Measurements from ENCODE around the gene CCDC40. TPM values are rescaled to one million over a fixed set of nuclear protein-coding genes. Genes with fewer than 3 reads are reported as not detected.

The CCDC40 gene
- total RNA-seq, 3 donors from 2014 or later: 7.4 to 11.8 (median 11.6) TPM

GRCh38 chr17:80114758-80115157 is 78.3 kb downstream of the CCDC40 start:
- Histone ChIP-seq H3K4me3 (no peak overlapping the region), H3K36me3 (no peaks in the 10 kb centered on the region), H3K4me1 (no peaks in the 10 kb centered on the region), H3K27ac (no peak overlapping the region), H3K9me3 (no peaks in the 10 kb centered on the region), H3K27me3 (no peaks in the 10 kb centered on the region)
- no peak for DNase-seq (ENCODE audit: low spot score in 2 of 2)
- intact Hi-C loops (cut with DNase I; ENCODE audit: low total_unique reads): no loop called here
- TF ChIP-seq POLR2A (IDR thresholded peaks at IDR 0.05) (no peak), POLR2AphosphoS5 (IDR thresholded peaks at IDR 0.05) (no peak)
- TF ChIP-seq, protein P1, sequence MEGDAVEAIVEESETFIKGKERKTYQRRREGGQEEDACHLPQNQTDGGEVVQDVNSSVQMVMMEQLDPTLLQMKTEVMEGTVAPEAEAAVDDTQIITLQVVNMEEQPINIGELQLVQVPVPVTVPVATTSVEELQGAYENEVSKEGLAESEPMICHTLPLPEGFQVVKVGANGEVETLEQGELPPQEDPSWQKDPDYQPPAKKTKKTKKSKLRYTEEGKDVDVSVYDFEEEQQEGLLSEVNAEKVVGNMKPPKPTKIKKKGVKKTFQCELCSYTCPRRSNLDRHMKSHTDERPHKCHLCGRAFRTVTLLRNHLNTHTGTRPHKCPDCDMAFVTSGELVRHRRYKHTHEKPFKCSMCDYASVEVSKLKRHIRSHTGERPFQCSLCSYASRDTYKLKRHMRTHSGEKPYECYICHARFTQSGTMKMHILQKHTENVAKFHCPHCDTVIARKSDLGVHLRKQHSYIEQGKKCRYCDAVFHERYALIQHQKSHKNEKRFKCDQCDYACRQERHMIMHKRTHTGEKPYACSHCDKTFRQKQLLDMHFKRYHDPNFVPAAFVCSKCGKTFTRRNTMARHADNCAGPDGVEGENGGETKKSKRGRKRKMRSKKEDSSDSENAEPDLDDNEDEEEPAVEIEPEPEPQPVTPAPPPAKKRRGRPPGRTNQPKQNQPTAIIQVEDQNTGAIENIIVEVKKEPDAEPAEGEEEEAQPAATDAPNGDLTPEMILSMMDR (IDR thresholded peaks at IDR 0.05): no peak

- H3K4me3 ChIP-seq: no peak overlapping the region
- intact Hi-C loops (cut with DNase I; ENCODE audit: low total_unique reads): no loop called here
- TF ChIP-seq POLR2A (IDR thresholded peaks at IDR 0.05) (no peak), POLR2AphosphoS5 (IDR thresholded peaks at IDR 0.05) (no peak)
- TF ChIP-seq, protein P1 (IDR thresholded peaks at IDR 0.05): no peak
- H3K27ac ChIP-seq: no peak overlapping the region
- no peaks in the 10 kb centered on the region for H3K27me3 ChIP-seq
- H3K9me3 ChIP-seq: no peaks in the 10 kb centered on the region
- H3K4me1 ChIP-seq: no peaks in the 10 kb centered on the region
- DNase-seq (ENCODE audit: low spot score in 2 of 2): no peak
- H3K36me3 ChIP-seq: no peaks in the 10 kb centered on the region
Measured at GRCh38 chr17:80115159-80115558, 78.7 kb downstream of the CCDC40 start.

- DNase-seq (ENCODE audit: low spot score in 2 of 2): no peak
- no peak overlapping the region for H3K4me3 ChIP-seq
- H3K36me3 ChIP-seq: no peaks in the 10 kb centered on the region
- H3K9me3 ChIP-seq: no peaks in the 10 kb centered on the region
- H3K27ac ChIP-seq: no peak overlapping the region
- TF ChIP-seq, protein P1 (IDR thresholded peaks at IDR 0.05): no peak
- no peak for TF ChIP-seq POLR2AphosphoS5 (IDR thresholded peaks at IDR 0.05)
- TF ChIP-seq POLR2A (IDR thresholded peaks at IDR 0.05): no peak
- H3K27me3 ChIP-seq: no peaks in the 10 kb centered on the region
- intact Hi-C loops (cut with DNase I; ENCODE audit: low total_unique reads): no loop called here
- no peaks in the 10 kb centered on the region for H3K4me1 ChIP-seq
Measured at GRCh38 chr17:80116276-80116920, 80.0 kb downstream of the CCDC40 start.

GRCh38 chr17:80116921-80117380 is 80.5 kb downstream of the CCDC40 start:
- intact Hi-C loops (cut with DNase I; ENCODE audit: low total_unique reads): no loop called here
- H3K27ac ChIP-seq: no peak overlapping the region
- no peaks in the 10 kb centered on the region for H3K4me1 ChIP-seq
- TF ChIP-seq POLR2A (IDR thresholded peaks at IDR 0.05): no peak
- TF ChIP-seq, protein P1 (IDR thresholded peaks at IDR 0.05): no peak
- no peak for TF ChIP-seq POLR2AphosphoS5 (IDR thresholded peaks at IDR 0.05)
- H3K4me3 ChIP-seq: no peak overlapping the region
- H3K27me3 ChIP-seq: no peaks in the 10 kb centered on the region
- H3K9me3 ChIP-seq: no peaks in the 10 kb centered on the region
- DNase-seq (ENCODE audit: low spot score in 2 of 2): no peak
- H3K36me3 ChIP-seq: no peaks in the 10 kb centered on the region

DNA sequence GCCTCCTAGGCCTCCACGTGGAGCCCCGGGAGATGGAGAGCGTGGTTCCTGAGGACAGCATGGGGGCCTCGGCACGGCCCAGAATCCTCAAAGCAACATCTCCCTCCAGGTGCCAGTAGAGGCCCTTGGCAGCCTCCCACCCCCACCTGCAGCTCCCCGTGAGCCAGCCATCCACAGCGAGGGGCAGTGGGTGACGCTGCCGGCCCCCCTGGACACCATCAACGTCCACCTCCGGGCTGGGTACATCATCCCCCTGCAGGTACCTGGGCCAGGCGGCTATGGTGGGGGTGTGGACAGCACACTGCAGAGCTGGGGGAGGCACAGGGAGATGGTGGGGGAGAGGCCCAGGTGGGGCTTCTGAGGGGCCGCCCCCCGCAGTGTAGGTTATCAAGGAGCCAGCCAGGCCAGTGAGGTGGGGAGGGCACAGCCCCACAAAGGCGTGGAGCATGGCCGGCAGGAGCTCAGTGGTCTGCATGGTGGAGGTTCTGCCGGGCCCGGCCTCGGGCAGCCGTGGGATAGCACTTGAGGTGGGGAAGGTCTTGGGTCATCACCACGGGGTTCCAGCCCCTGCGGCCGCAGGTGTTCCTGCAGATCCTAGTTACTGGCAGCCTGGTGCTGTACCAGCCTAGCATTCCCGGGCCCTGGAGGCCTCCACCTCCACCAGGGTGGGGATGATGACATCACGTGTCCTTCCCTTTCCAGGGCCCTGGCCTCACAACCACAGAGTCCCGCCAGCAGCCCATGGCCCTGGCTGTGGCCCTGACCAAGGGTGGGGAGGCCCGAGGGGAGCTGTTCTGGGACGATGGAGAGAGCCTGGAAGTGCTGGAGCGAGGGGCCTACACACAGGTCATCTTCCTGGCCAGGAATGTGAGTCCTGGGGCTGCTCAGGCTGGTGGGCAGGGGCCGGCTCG is 81.3 kb downstream of the CCDC40 start:
- Histone ChIP-seq H3K9me3 (no peaks in the 10 kb centered on the region), H3K4me1 (no peaks in the 10 kb centered on the region), H3K27me3 (no peaks in the 10 kb centered on the region), H3K27ac (no peak overlapping the region), H3K4me3 (no peak overlapping the region), H3K36me3 (no peaks in the 10 kb centered on the region)
- DNase-seq (ENCODE audit: low spot score in 2 of 2): no peak
- TF ChIP-seq POLR2A (IDR thresholded peaks at IDR 0.05) (no peak), POLR2AphosphoS5 (IDR thresholded peaks at IDR 0.05) (no peak)
- TF ChIP-seq, protein P1 (IDR thresholded peaks at IDR 0.05): no peak
- intact Hi-C loops (cut with DNase I; ENCODE audit: low total_unique reads): loop anchor here (1.0 kb wide), 1 partner anchor 14 kb away; no protein-coding TSS in a partner anchor
